Activated T-helper 1 cell treated with anti-CD3 and anti-CD28 coated beads, Interleukin-12 subunit alpha, Interleukin-12 subunit beta, Interleukin-2, Interleukin-4 antibody, amounts not matched to agents 30 ng/mL and 10 ng/mL and 1 ng/mL, durations not matched to agents 14 hours and 24 hours and 36 hours (primary cell): Measurements from ENCODE around the gene MYO1C. TPM values are rescaled to one million over a fixed set of nuclear protein-coding genes. Genes with fewer than 3 reads are reported as not detected.

ENCODE experiments used
- total RNA-seq: library from RNA; stranded (reverse); gene quantifications from 2 replicates; pipeline ENCODE4 v1.2.3, GENCODE V29; 2022

The MYO1C gene
- total RNA-seq, 1 donor from 2014 or later = 31.1 TPM

Other genes starting within 250 kb of the MYO1C start
- gene BHLHA9, start 222.2 kb downstream of the MYO1C start, total RNA-seq = not detected in 2 replicates
- 0.05 and 0.08 TPM in 2 replicates for gene TRARG1, start 213.0 kb downstream of the MYO1C start, total RNA-seq
- gene YWHAE, start 92.5 kb downstream of the MYO1C start, total RNA-seq = 439 and 444 TPM in 2 replicates
- gene CRK, start 36.5 kb downstream of the MYO1C start, total RNA-seq = 19.8 and 24.2 TPM in 2 replicates
- gene INPP5K, start 23.9 kb upstream of the MYO1C start, total RNA-seq = 23.9 and 24.7 TPM in 2 replicates
- 72.7 and 74.2 TPM in 2 replicates for gene PITPNA, start 70.1 kb upstream of the MYO1C start, total RNA-seq
- 1.7 and 2.5 TPM in 2 replicates for gene SLC43A2, start 136.1 kb upstream of the MYO1C start, total RNA-seq
- 7.3 and 9.3 TPM in 2 replicates for gene SCARF1, start 153.0 kb upstream of the MYO1C start, total RNA-seq
- 6.8 and 7.4 TPM in 2 replicates for gene RILP, start 157.2 kb upstream of the MYO1C start, total RNA-seq
- 405 and 410 TPM in 2 replicates for gene PRPF8, start 192.2 kb upstream of the MYO1C start, total RNA-seq
- 0.12 and 0.13 TPM in 2 replicates for gene TLCD2, start 217.7 kb upstream of the MYO1C start, total RNA-seq
- 21.6 and 21.9 TPM in 2 replicates for gene WDR81, start 232.0 kb upstream of the MYO1C start, total RNA-seq